GM21528 (cell line): ENCODE measurements around the gene SPRTN.

Experiments used
- ATAC-seq: cut with Tn5 transposase; IDR thresholded peaks from one replicate; pipeline ENCODE4 v1.9.1; 2021; ENCODE audit warnings: mild to moderate bottlenecking, moderate library complexity; ENCODE audit not compliant: unreplicated experiment, low FRiP score

SPRTN gene

DNA sequence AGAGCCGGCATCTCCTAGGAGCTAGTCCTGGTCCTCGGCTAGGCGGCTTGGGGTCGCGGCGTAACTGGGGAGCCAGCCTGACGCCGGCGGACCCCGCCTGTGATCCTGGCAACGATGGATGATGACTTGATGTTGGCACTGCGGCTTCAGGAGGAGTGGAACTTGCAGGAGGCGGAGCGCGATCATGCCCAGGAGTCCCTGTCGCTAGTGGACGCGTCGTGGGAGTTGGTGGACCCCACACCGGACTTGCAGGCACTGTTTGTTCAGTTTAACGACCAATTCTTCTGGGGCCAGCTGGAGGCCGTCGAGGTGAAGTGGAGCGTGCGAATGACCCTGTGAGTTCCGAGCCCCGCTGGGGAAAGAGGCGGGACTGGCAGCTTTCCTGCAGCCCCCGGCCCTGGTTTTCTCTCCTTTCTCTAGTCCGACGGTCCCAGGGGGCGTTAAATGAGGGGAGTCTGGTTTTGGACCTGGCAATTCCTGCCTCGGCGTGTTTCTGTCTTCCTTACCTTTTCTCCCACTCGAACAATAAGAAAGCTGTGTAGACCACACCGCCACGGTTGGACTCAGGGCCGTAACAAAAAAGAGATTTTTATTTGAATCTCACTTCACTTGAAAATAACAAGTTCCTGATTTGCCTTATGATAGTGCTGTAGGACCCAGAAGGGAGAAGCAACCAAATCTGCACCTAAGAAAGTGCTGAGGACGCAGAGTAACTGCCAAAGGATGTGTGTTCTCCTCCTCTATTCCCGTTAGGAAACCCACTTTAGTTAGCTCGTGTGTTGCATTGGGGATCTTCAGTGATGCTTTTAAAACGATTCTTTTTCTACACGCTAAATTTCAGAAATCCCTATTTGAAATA lies at the start of gene SPRTN:
Gene SPRTN (plus strand): TSS at position 24 of the 859 bp plus-strand sequence. CDS start 91 bp downstream, at position 115.
- ATAC-seq: peak; percentile 16

DNA sequence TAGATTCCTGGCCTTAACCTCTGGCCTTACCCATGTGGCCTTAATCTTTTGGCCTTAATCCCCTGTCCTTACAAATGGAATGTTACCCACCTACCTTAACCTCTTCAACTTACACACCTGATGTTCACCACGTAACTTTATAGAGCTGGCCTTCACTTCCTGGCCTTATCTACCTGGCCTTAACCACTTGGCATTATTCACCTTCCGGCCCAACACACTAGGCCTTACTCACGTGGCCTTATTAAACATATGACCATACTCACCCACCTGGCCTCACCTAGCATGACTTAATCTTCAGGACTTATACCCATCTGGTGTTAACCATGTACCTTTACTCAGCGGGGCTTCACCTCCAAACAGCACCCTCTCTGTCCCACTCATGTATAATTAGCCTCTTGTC lies 42.2 kb upstream of the SPRTN start:
- no peak for ATAC-seq

- ATAC-seq: no peak
Measured at GRCh38 chr1:231301990-231302389, 36.1 kb upstream of the SPRTN start.

- no peak for ATAC-seq
Measured at GRCh38 chr1:231310391-231310934, 27.6 kb upstream of the SPRTN start.

DNA sequence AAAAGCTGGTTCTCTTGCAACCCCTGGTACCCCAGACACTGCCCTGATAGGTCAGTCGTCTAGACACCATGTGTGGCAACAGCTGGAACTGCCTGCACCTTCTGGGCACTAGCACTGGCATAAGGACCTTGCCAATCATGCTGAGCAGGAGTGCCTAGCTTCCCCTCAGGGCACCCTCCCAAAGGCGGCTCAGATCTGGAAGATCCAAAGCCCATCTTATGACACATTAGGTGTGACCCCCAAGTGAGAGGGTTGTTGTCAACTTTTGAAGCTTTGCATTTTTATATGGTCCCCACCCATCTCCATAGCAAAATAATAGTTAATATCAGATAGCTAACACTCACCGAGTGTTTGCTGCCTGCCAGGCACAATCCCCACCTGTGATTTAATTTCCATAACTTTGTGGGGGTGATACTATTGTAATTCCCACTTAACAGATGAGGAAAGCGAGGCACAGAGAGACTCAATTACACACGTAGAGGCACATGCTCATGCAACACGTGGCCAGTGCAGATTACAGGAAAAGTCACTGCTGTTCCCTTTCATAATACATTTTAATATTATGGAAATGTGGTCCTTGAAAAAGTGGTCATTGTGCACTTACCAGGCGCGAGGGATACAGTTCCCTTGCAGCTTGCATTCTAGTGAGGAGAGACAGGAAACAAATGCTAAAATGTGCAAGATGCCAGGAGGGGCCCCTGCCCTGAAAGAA lies 26.2 kb upstream of the SPRTN start:
- ATAC-seq: no peak

DNA sequence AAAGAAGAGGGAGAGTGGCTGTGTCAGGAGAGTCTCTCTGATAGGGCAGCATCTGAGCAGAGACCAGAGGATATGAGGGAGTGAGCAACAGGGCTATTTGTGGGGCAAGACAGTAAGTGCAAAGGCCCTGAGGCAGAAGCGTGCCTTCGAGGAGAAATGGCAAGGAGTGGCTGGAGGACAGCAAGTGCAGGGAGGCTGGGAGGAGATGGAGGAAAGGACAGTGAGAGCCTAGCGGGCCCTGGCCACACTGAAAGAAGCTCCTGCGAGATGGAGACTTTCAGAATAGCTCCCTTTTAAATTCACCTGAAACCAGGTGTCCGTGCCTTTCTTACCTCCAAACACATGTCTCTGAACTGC lies 25.7 kb upstream of the SPRTN start:
- ATAC-seq: no peak

DNA sequence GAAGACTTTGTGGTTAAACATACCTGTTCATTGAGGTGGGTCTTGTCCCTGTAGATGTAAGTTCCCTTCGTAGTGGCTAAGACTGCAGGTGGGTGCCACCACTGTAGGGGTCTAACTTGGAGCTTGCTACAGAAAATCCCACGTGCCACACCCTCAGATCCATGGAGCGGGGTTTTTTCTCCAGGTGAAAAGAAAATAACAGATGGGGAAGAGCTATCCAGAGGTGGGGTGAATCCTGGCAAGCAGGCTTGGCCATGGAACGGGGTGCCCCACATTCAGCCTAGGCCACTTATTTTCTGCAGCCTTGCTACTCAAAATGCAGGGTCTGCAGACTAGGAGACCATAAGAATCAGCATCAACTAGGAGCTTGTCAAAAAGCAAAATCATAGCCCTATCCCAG lies 24.4 kb upstream of the SPRTN start:
- ATAC-seq: no peak

DNA sequence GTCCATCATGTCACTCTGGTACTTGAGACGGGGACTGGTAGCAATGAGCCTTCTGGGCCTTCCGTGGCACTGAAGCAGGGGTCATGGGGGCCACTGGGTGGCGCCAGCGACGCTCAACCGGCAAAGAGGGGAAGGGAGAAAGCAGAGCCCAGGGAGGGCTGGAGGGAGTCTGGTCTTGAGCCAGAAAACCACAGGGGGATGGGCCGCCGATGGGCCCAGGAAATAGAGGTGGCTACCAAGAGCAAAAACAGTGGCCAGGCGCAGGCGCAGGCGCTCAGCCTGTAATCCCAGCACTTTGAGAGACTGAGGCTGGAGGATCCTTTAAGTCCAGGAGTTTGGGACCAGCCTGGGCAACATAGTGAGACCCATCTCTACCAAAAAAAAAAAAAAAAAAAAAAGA lies 22.2 kb upstream of the SPRTN start:
- ATAC-seq: no peak

GRCh38 chr1:231317306-231318014 lies 20.6 kb upstream of the SPRTN start:
- ATAC-seq: no peak

- no peak for ATAC-seq
Measured at GRCh38 chr1:231318015-231318355, 20.1 kb upstream of the SPRTN start.

GRCh38 chr1:231318568-231318967 lies 19.5 kb upstream of the SPRTN start:
- no peak for ATAC-seq

DNA sequence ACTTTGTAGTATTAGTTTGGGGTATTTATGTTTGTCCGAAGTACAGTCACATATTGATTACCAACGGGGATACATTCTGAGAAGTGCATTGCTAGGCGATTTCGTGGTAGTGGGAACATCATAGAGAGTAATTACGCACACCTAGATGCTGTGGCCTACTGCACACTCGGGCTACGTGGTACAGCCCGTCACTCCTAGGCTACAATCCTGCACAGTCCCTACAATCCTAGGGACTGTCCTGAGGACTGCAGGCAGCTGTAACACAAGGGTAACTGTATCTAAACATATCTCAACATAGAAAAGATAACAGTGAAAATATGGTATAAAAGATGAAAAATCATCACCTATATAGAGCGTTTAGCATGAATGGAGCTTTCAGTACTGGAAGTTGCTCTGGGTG lies 19.0 kb upstream of the SPRTN start:
- ATAC-seq: no peak

DNA sequence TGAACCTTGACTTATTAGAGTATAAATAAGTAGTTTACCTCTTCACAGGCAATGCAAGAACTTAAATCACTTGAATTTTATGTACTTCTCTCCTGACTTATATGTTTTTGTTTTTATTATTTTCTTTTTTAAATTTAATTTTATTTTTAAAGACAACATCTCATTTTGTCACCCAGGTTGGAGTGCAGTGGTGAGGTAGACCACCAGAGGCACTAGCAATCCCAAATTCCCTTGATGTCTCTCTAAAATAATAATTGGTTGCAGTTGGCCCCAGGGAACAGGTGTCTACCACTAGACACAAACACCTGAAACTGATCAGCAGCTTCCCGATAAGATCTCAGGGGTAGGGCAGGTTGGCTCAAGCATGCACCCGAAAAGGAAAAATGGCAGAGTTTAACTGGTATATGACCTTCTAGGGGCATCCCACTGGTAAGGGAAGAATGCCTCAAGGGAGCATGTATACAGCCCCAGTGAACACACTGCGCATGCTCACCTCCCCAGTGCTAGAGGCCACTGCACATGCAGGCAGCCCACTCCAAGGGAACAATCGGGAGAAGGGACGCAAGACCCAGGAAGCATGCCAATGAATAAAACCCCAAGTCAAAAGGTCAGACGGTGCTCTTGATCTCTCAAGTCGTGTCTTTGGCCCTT lies 15.1 kb upstream of the SPRTN start:
- ATAC-seq: no peak

- no peak for ATAC-seq
Measured at GRCh38 chr1:231324660-231325059, 13.4 kb upstream of the SPRTN start.

GRCh38 chr1:231326248-231326647 lies 11.8 kb upstream of the SPRTN start:
- no peak for ATAC-seq

GRCh38 chr1:231327617-231328016 lies 10.5 kb upstream of the SPRTN start:
- ATAC-seq: no peak

DNA sequence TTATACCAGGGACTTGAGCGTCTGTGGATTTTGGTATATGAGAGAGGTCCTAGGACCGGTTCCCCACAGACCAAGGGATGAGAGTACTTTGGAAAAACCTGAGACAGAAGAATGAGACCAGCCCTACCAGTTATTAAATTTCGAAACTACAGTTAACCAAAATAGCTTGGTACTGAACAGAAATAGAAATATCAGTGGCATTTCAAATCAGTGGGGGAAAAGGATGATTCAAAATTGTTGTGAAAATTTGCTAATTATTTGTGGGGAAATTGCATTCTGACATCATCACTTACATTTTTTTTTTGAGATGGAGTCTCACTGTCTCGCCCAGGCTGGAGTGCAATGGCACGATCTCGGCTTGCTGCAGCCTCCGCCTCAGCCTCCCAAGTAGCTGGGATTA lies 8.6 kb upstream of the SPRTN start:
- no peak for ATAC-seq

DNA sequence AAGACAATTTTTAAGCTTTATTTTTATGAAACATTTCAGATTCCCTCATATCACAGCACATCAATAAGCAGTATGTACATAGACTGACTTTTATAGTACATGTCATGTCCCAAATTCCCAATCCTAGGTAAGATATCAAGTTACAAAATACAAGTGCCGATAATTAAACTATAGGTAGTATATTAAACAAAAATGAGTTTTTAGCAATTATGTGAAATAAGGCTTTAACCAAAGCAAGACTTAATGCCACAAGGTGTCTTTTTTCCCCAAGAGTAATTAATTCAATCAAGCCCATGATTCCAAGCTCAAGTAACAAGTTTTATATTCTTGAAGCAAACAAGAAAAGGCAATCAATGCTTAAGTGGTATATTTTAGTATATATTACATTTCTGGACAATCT lies 5.3 kb upstream of the SPRTN start:
- no peak for ATAC-seq

DNA sequence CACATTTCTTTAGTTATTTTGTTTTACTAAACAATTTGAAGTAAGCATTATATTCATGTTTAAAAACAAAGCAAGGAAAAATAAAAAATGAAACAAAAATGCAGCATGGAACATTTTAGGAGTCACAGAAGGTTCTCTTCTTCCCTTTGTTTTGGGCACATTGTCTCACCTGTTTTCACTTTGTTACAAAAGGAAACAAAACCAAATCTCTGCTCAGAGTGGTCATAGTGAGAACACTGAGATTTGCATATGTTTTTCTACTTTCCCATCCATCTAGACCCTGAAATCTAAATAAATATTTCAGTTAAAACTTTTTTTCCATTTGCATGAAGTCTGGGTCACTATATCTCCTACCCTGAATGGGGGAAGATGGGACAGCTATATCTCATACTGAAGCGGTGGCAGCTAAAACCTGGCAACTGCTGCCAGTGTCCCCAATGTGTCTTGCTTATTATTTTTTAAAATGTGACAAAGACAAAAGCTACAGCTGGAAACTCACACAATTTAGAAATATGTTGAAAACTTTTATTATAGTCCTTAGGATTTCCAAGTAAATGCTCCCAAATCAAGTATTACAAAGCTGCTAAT lies 3.9 kb upstream of the SPRTN start:
- ATAC-seq: peak; percentile 24

- ATAC-seq: no peak
Measured at GRCh38 chr1:231334952-231335351, 3.1 kb upstream of the SPRTN start.
